ENCODE results near the gene TMEM125. TPM values are rescaled to one million over a fixed set of nuclear protein-coding genes. Genes with fewer than 3 reads are reported as not detected.

TMEM125 gene
- total RNA-seq, 1 experiment from 2014 or later, result 21.5 TPM

DNA sequence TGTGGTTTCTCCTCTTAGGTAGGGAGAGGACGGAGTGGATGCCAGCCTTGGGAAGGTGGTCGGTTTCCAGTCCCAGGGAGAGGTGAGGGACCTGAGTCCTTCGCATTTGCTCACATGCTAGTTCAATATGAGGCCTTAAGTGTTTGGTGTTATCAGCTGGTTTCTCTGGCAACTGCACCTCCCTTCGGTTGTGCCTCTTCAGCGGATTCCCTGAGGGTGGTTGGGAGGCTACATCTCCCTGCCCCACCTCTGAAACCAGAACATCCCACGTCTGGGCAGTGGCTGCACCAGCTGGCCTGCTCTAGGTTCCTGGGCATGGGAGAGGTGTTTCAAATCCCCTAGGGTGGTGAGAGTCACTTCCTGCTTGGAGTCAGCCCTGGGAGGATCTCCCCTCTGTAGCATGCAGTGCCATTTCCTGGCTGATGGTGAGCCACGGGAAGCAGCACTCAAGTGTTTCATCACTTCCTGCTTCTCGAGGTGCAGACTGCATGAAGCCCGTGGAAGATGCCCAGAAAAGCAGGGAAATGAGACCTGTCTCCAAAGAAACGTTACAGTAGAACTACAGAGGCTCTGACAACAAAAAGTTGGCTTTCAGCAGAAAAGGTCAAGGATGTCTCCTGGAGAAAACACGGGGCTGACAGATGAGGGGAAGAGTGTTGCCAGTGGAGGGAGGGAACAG, 4.5 kb downstream of the TMEM125 start:
- Mint-ChIP-seq H3K36me3 (peaks cover 15% of the 10 kb centered on the region), H3K4me3 (no peak overlapping the region), H3K9me3 (no peaks in the 10 kb centered on the region), H3K4me1 (peaks cover 28% of the 10 kb centered on the region), H3K27me3 (ENCODE audit: low read depth) (no peaks in the 10 kb centered on the region), H3K27ac (no peak overlapping the region)
- ATAC-seq, result no peak
- CTCF ChIA-PET, result interaction anchor here (2.8 kb wide), 1 partner anchor 11 kb away, joined by 14 read pairs; the partner anchor contains the start of gene C1orf210
- no peak for DNase-seq (ENCODE audit: low spot score)
- POLR2A ChIA-PET, result no interaction called here
- TF ChIP-seq ETV6 (CRISPR knock-in tag; IDR thresholded peaks at IDR 0.05), result 0 out of 2 replicates have a peak, but pooled peaks have one; percentile 30
- TF ChIP-seq CDX4 (CRISPR knock-in tag; IDR thresholded peaks at IDR 0.05; ENCODE audit: borderline replicate concordance), result no peak
- TF ChIP-seq TEAD4 (CRISPR knock-in tag; IDR thresholded peaks at IDR 0.05), result no peak

- H3K9me3 Mint-ChIP-seq, result no peaks in the 10 kb centered on the region
- no peaks in the 10 kb centered on the region for H3K27me3 Mint-ChIP-seq (ENCODE audit: low read depth)
- H3K4me1 Mint-ChIP-seq, result peaks cover 22% of the 10 kb centered on the region
- POLR2A ChIA-PET, result no interaction called here
- CTCF ChIA-PET, result interaction anchor here (2.8 kb wide), 1 partner anchor 11 kb away, joined by 14 read pairs; the partner anchor contains the start of gene C1orf210
- H3K4me3 Mint-ChIP-seq, result no peak overlapping the region
- H3K36me3 Mint-ChIP-seq, result peaks cover 16% of the 10 kb centered on the region
- ATAC-seq (no peak), DNase-seq (ENCODE audit: low spot score) (no peak)
- H3K27ac Mint-ChIP-seq, result no peak overlapping the region
- TF ChIP-seq MXD4 (CRISPR knock-in tag; IDR thresholded peaks at IDR 0.05; ENCODE audit: borderline replicate concordance) (no peak), CBFB (CRISPR knock-in tag; IDR thresholded peaks at IDR 0.05; ENCODE audit: low read depth) (no peak), JUN (CRISPR knock-in tag; IDR thresholded peaks at IDR 0.05) (no peak), E2F5 (CRISPR knock-in tag; IDR thresholded peaks at IDR 0.05) (no peak), KAT7 (CRISPR knock-in tag; IDR thresholded peaks at IDR 0.05; ENCODE audit: borderline replicate concordance) (no peak), CTCF (IDR thresholded peaks at IDR 0.05) (no peak), CDX4 (CRISPR knock-in tag; IDR thresholded peaks at IDR 0.05; ENCODE audit: borderline replicate concordance) (no peak), SMAD4 (CRISPR knock-in tag; IDR thresholded peaks at IDR 0.05) (no peak), ZNF281 (CRISPR knock-in tag; IDR thresholded peaks at IDR 0.05) (no peak)
- TF ChIP-seq, protein P1, sequence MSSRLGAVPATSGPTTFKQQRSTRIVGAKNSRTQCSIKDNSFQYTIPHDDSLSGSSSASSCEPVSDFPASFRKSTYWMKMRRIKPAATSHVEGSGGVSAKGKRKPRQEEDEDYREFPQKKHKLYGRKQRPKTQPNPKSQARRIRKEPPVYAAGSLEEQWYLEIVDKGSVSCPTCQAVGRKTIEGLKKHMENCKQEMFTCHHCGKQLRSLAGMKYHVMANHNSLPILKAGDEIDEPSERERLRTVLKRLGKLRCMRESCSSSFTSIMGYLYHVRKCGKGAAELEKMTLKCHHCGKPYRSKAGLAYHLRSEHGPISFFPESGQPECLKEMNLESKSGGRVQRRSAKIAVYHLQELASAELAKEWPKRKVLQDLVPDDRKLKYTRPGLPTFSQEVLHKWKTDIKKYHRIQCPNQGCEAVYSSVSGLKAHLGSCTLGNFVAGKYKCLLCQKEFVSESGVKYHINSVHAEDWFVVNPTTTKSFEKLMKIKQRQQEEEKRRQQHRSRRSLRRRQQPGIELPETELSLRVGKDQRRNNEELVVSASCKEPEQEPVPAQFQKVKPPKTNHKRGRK (CRISPR knock-in tag; IDR thresholded peaks at IDR 0.05; ENCODE audit: borderline replicate concordance), result no peak
Measured at GRCh38 chr1:43274804-43275180, 5.0 kb downstream of the TMEM125 start.

Data from WTC11 (cell line).